Measurements from ENCODE around the gene MERTK. TPM values are rescaled to one million over a fixed set of nuclear protein-coding genes. Genes with fewer than 3 reads are reported as not detected.

MERTK gene
- total RNA-seq, 1 donor from 2014 or later: 1.5 TPM

GRCh38 chr2:112045446-112046014 lies 147.1 kb downstream of the MERTK start:
- no peaks in the 10 kb centered on the region for H3K4me1 Mint-ChIP-seq (ENCODE audit: unreplicated experiment)
- H3K27me3 Mint-ChIP-seq (ENCODE audit: unreplicated experiment): peaks cover 34% of the 10 kb centered on the region
- TF ChIP-seq CTCF (IDR thresholded peaks at IDR 0.05): no peak
- H3K9me3 Mint-ChIP-seq (ENCODE audit: unreplicated experiment): peaks cover 13% of the 10 kb centered on the region
- H3K36me3 Mint-ChIP-seq (ENCODE audit: unreplicated experiment): peaks cover 7% of the 10 kb centered on the region
- H3K4me3 Mint-ChIP-seq (ENCODE audit: unreplicated experiment): no peak overlapping the region
- H3K27ac Mint-ChIP-seq (ENCODE audit: unreplicated experiment): no peak overlapping the region
- no peak for DNase-seq (ENCODE audit: extremely low spot score, unreplicated experiment)

- Mint-ChIP-seq H3K9me3 (ENCODE audit: unreplicated experiment) (peaks cover 13% of the 10 kb centered on the region), H3K27me3 (ENCODE audit: unreplicated experiment) (peaks cover 30% of the 10 kb centered on the region), H3K4me1 (ENCODE audit: unreplicated experiment) (no peaks in the 10 kb centered on the region), H3K27ac (ENCODE audit: unreplicated experiment) (no peak overlapping the region), H3K4me3 (ENCODE audit: unreplicated experiment) (no peak overlapping the region), H3K36me3 (ENCODE audit: unreplicated experiment) (peaks cover 7% of the 10 kb centered on the region)
- TF ChIP-seq CTCF (IDR thresholded peaks at IDR 0.05): no peak
- no peak for DNase-seq (ENCODE audit: extremely low spot score, unreplicated experiment)
Measured at GRCh38 chr2:112046231-112046630, 147.8 kb downstream of the MERTK start.

- Mint-ChIP-seq H3K4me3 (ENCODE audit: unreplicated experiment) (no peak overlapping the region), H3K9me3 (ENCODE audit: unreplicated experiment) (peaks cover 13% of the 10 kb centered on the region), H3K4me1 (ENCODE audit: unreplicated experiment) (no peaks in the 10 kb centered on the region), H3K27ac (ENCODE audit: unreplicated experiment) (no peak overlapping the region), H3K27me3 (ENCODE audit: unreplicated experiment) (peaks cover 24% of the 10 kb centered on the region), H3K36me3 (ENCODE audit: unreplicated experiment) (peaks cover 7% of the 10 kb centered on the region)
- TF ChIP-seq CTCF (IDR thresholded peaks at IDR 0.05): no peak
- DNase-seq (ENCODE audit: extremely low spot score, unreplicated experiment): peak; percentile 54
Measured at GRCh38 chr2:112047537-112048235, 149.3 kb downstream of the MERTK start.

- peak; percentile 7 for DNase-seq (ENCODE audit: extremely low spot score, unreplicated experiment)
- Mint-ChIP-seq H3K36me3 (ENCODE audit: unreplicated experiment) (peaks cover 7% of the 10 kb centered on the region), H3K4me3 (ENCODE audit: unreplicated experiment) (no peak overlapping the region), H3K9me3 (ENCODE audit: unreplicated experiment) (peaks cover 13% of the 10 kb centered on the region), H3K27me3 (ENCODE audit: unreplicated experiment) (peaks cover 20% of the 10 kb centered on the region), H3K27ac (ENCODE audit: unreplicated experiment) (no peak overlapping the region), H3K4me1 (ENCODE audit: unreplicated experiment) (no peaks in the 10 kb centered on the region)
- TF ChIP-seq CTCF (IDR thresholded peaks at IDR 0.05): no peak
Measured at GRCh38 chr2:112048236-112048592, 149.8 kb downstream of the MERTK start.

GRCh38 chr2:112048887-112049286 lies 150.5 kb downstream of the MERTK start:
- H3K27ac Mint-ChIP-seq (ENCODE audit: unreplicated experiment): no peak overlapping the region
- H3K4me1 Mint-ChIP-seq (ENCODE audit: unreplicated experiment): peaks cover 6% of the 10 kb centered on the region
- TF ChIP-seq CTCF (IDR thresholded peaks at IDR 0.05): peak; percentile 71
- H3K9me3 Mint-ChIP-seq (ENCODE audit: unreplicated experiment): peaks cover 13% of the 10 kb centered on the region
- no peak overlapping the region for H3K4me3 Mint-ChIP-seq (ENCODE audit: unreplicated experiment)
- H3K36me3 Mint-ChIP-seq (ENCODE audit: unreplicated experiment): peaks cover 7% of the 10 kb centered on the region
- peak; percentile 15 for DNase-seq (ENCODE audit: extremely low spot score, unreplicated experiment)
- H3K27me3 Mint-ChIP-seq (ENCODE audit: unreplicated experiment): peaks cover 13% of the 10 kb centered on the region

Data from osteocyte (in vitro differentiated cells).